Skeletal muscle satellite cell (primary cell): ENCODE data around the gene POU2F3.

Source experiments
- H3K27me3 ChIP-seq: 2 replicates; pipeline ENCODE4 v1.7.0; 2013; ENCODE audit warnings: low read length; ENCODE audit not compliant: control insufficient read depth, insufficient read depth
- H3K36me3 ChIP-seq: 2 replicates; pipeline ENCODE4 v1.7.0; 2013; ENCODE audit warnings: mild to moderate bottlenecking, control low read depth, low read length; ENCODE audit not compliant: insufficient read depth
- H3K4me1 ChIP-seq: 2 replicates; pipeline ENCODE4 v1.7.0; 2013; ENCODE audit warnings: low read length; ENCODE audit not compliant: control insufficient read depth, insufficient read depth
- H3K4me2 ChIP-seq: 2 replicates; pipeline ENCODE4 v1.7.0; 2013; ENCODE audit warnings: mild to moderate bottlenecking, low read length
- H3K4me3 ChIP-seq: 2 replicates; pipeline ENCODE4 v1.7.0; 2013; ENCODE audit warnings: low read length
- H3K9ac ChIP-seq: 2 replicates; pipeline ENCODE4 v1.7.0; 2013; ENCODE audit warnings: mild to moderate bottlenecking, low read depth, low read length, moderate library complexity
- H3K9me3 ChIP-seq: replicated peaks from 2 replicates; pipeline ENCODE4 v1.7.0; 2013; ENCODE audit warnings: mild to moderate bottlenecking, control low read depth, low read length

The POU2F3 gene

DNA sequence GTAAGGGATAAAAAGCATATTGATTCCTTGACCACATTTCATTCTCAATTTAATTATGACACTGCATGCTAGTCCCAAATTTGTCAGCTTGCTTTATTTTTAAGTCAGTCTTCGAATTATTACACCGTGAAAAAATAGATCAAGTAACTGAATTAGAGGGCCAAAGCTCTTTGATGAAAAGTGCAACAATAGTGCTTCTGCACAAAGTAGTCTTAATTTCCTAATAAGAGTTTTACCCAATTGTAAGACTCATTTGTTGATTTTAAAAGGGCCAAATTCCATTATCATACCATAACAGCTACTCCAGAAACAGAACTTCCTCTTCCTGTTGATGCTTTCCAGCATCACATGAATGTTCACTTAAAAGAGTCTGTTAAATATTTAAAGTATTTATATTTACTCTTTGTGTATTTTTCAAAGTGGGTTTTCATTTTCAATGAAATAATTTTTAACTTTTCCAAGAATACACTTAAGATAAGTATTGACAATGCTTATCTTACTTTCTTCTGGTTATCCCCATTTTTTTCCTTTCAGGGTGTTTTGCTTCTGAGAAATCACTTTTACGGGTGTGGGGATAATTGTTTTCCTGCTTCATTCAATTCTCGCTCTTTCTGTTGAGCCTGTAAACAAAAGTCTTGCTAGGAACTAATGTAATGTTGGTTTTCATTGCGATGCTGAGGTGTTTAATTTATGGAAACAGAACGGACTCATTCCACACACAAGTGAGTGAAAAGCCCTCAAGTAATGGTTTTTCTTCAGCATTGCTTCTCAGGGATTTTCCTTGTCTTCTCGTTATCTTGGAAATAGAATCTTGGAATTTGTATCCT is 98.4 kb downstream of the POU2F3 start:
- peak overlapping the region; percentile 96 for H3K4me3 ChIP-seq

DNA sequence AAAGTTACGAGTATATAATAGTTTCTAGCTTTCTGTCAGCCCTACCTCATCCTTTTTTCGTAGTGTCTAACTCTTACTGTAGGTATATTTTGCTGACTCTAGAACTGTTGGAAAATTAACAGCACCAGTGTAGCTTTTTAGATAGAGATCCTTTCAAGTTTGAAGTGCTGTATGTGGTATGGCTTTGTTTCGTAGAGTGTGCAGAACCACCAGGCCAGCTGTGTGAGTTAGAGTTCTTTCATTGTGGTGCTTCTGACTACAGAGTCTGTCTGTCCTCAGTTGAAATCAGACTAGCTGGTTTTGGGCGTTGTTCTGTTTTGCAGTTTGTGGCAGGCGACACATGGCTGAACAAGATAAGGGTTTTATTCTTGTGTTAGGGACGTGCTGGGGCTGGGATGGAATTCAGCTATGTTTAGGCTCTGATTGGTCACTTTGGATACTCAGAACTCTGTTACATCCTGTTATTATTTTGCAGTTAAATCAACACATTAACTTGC is 99.5 kb downstream of the POU2F3 start:
- Histone ChIP-seq H3K9me3 (no peaks in the 10 kb centered on the region), H3K4me2 (peak overlapping the region; percentile 82), H3K4me3 (peak overlapping the region; percentile 96), H3K9ac (peak overlapping the region; percentile 94), H3K27me3 (no peaks in the 10 kb centered on the region), H3K4me1 (peaks cover 38% of the 10 kb centered on the region), H3K36me3 (no peaks in the 10 kb centered on the region)

More for the DNA sequence above, 98.4 kb downstream of the POU2F3 start:
- Histone ChIP-seq H3K9ac (peak overlapping the region; percentile 94), H3K36me3 (no peaks in the 10 kb centered on the region), H3K4me2 (peak overlapping the region; percentile 82), H3K9me3 (no peaks in the 10 kb centered on the region), H3K27me3 (no peaks in the 10 kb centered on the region), H3K4me1 (peaks cover 33% of the 10 kb centered on the region)

DNA sequence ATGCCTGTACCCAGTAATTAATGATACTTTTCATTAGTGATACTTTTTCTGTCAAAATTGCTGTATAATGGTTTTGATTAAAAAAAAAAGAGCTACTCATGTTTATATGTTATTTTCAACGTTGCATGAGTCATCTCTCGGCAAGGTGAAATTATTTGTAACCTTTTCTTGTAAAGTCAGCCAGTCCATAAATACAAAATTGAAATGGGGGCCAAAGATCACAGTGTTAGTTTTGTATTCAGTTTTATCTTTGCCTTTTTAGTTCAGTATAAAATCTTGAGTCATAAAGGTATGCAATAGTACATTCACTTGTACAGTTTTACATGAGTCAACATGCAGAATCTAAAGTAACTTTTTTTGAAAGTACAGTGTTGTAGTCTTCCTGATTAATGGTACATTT is 100.6 kb downstream of the POU2F3 start:
- Histone ChIP-seq H3K4me1 (peaks cover 42% of the 10 kb centered on the region), H3K4me2 (peak overlapping the region; percentile 82), H3K9me3 (no peaks in the 10 kb centered on the region), H3K27me3 (no peaks in the 10 kb centered on the region), H3K36me3 (no peaks in the 10 kb centered on the region), H3K4me3 (peak overlapping the region; percentile 96), H3K9ac (no peak overlapping the region)

DNA sequence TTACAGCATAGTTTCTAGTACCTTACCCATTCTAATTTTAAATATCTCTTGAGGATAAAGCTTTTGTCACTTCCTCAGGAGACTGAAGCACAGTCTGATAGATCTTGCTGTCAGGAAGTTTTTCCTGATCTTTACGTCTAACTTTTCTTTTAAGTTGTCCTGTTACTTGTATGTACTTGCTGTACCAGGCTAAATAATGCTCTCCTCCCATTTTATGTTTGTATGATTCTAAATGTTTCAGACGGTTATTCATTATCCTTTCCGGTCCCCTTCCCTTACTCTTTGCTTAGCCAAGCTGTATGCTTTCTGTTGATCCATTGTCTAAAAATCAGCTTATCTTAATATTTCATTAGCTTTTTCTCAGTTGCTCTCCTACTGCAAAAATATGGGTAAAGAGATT is 102.3 kb downstream of the POU2F3 start:
- Histone ChIP-seq H3K36me3 (no peaks in the 10 kb centered on the region), H3K27me3 (no peaks in the 10 kb centered on the region), H3K9me3 (no peaks in the 10 kb centered on the region), H3K4me2 (no peak overlapping the region), H3K4me1 (peaks cover 52% of the 10 kb centered on the region), H3K4me3 (no peak overlapping the region), H3K9ac (no peak overlapping the region)

DNA sequence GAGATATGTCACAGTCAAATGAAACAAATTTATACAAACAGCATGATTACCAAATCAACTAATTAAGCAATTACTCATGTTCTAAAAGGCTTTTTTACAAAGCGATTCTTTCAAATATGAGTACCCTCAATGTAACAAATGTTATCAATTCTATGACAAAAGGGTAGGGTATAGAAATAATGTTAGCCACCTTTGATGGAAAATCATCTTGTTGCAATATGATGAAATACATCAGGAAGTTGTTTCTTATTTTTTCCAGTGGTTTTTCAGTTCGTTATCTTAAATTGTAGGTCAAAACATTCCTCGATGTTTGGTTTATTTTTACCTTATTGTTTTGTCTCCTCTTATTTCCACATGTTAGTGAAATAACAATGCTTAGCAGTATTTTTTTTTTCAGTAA is 102.7 kb downstream of the POU2F3 start:
- Histone ChIP-seq H3K36me3 (no peaks in the 10 kb centered on the region), H3K4me3 (no peak overlapping the region), H3K4me1 (peaks cover 57% of the 10 kb centered on the region), H3K27me3 (no peaks in the 10 kb centered on the region), H3K9me3 (no peaks in the 10 kb centered on the region), H3K4me2 (no peak overlapping the region), H3K9ac (no peak overlapping the region)

DNA sequence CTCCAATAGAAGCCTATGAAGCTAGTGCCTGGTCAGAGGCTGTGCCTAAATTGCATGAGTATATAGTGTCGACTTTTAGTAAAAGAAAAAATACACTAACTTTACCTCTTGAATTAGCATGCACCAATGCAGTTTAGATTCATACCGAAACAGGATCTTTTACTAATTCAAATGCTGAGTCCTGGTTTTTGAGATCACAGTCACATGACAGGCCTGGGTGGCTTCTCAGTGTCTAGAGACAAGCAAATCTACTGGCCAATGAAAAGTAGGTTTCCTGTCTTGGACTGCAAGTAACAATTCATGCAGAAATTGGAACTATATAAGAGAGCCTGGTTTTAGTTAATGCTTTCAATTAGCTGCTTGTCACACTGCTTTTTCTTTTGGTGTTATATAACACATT is 103.5 kb downstream of the POU2F3 start:
- no peaks in the 10 kb centered on the region for H3K27me3 ChIP-seq

DNA sequence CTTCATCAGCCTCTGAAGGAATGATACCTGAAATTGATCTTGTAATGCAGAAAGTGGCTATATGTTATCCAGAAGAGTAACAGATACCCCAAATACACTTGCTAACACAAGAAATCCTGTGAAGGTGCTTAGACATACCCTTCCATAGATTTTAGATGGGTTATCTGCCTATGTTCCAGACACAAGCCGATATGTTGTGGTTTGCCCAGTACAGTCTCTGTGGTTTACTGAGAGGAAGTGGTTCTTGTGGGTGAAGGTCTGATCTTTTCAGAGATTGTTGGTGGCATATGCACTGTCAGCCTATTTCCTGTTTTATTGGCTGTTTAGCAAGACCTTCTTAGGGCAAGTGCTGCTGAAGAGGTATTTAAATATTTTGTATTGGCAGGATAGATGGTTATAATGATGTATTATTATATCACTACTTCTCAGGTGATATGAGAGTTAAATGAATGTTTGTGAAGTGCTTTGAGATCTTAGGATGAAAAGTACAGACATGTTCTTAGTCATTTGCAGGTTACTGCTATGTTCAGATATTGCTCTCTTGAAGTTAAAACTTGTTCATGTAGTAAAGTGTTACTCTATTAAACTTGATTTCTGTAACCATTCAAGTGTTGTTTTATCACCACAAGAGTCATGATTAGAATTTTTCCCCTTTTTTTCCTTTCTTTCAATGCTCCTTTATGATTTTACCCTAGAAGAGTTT is 104.5 kb downstream of the POU2F3 start:
- Histone ChIP-seq H3K27me3 (no peaks in the 10 kb centered on the region), H3K4me2 (peak overlapping the region; percentile 65), H3K36me3 (no peaks in the 10 kb centered on the region), H3K9ac (no peak overlapping the region), H3K9me3 (no peaks in the 10 kb centered on the region), H3K4me3 (no peak overlapping the region), H3K4me1 (peaks cover 60% of the 10 kb centered on the region)

More for the DNA sequence above, 103.5 kb downstream of the POU2F3 start:
- H3K36me3 ChIP-seq = no peaks in the 10 kb centered on the region
- H3K9me3 ChIP-seq = no peaks in the 10 kb centered on the region
- no peak overlapping the region for H3K4me2 ChIP-seq
- H3K9ac ChIP-seq = no peak overlapping the region
- peaks cover 60% of the 10 kb centered on the region for H3K4me1 ChIP-seq
- H3K4me3 ChIP-seq = no peak overlapping the region

DNA sequence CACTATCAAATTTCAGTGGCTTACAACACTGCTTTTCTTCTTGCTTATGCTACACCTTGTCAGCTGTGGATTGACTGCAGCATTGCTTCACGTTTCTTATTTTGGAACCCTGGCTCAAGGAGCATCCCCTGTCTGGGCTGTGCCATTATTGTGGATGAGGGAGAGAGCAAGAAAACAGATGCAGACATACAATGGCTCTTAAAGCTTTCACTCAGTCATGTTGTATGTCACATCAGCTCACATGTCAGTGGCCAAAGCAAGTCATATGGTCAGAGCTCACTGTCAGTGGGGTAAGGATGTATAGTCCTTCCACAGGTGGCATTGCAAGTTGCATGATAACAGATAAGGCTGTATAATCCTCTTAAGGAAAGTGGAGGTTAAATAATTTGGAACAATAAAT is 106.3 kb downstream of the POU2F3 start:
- peaks cover 44% of the 10 kb centered on the region for H3K4me1 ChIP-seq
- no peaks in the 10 kb centered on the region for H3K36me3 ChIP-seq
- no peak overlapping the region for H3K9ac ChIP-seq
- H3K4me3 ChIP-seq = no peak overlapping the region
- no peaks in the 10 kb centered on the region for H3K9me3 ChIP-seq
- no peak overlapping the region for H3K4me2 ChIP-seq
- H3K27me3 ChIP-seq = no peaks in the 10 kb centered on the region

DNA sequence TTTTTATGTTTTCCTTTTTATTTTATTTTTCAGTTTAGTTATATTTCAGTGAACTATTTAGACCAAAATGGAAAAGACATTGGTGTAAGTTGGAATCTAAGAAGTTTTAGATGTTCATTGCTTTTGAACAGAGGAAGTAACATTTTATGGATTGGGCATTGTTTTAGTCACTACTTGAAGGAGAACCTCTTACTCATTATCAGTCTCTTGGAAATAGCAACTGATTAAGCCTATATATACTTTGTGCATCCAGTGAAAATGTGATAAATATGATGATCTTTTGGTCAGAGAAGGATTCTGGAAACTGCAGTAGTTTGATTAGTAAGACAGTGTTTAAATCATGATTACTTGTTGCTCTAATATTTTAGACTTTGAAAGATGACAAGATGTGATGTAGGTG is 110.7 kb downstream of the POU2F3 start:
- Histone ChIP-seq H3K27me3 (no peaks in the 10 kb centered on the region), H3K9me3 (no peaks in the 10 kb centered on the region), H3K4me3 (no peak overlapping the region), H3K4me1 (peaks cover 20% of the 10 kb centered on the region), H3K9ac (no peak overlapping the region), H3K36me3 (no peaks in the 10 kb centered on the region), H3K4me2 (no peak overlapping the region)

DNA sequence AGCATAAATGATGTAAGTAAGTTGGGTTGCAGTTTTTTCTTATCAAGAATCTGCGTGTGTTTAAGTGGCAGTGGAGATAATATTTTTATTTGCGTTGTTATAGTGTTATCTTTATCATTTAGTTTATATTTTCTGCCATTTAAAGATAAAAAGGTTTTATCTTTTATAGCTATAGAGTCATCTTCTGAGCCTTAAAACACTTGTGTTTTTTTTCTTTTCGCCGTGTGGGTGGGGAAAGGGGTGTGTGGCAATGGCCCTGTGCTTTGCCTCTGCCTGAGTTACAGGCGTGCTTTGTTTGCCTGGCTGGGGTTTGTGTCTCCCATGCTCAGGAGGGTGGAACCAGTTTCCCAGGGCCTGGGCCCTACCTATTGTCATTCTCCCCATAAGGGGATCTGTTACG is 112.5 kb downstream of the POU2F3 start:
- Histone ChIP-seq H3K27me3 (no peaks in the 10 kb centered on the region), H3K4me2 (no peak overlapping the region), H3K4me1 (peaks cover 6% of the 10 kb centered on the region), H3K9me3 (no peaks in the 10 kb centered on the region), H3K36me3 (no peaks in the 10 kb centered on the region), H3K4me3 (no peak overlapping the region), H3K9ac (no peak overlapping the region)

DNA sequence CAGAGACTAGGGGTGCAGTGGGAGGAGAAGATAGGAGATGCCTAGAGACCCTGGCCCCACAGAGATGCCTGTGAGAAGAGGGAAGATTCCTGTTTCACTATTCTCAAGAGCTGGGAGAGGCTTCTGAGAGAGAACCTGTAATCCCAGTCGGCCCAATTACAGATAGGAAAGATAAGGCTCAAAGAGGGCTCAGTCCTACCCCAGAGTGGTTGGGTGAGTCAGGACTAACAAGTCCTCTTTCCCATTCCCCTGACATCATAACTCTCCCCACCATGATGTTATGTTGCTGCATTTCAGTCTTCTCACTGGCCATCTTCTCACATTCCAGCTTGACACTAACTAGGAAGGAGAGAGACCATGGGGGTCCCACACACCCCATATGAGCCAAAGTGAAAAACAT is 114.1 kb downstream of the POU2F3 start:
- Histone ChIP-seq H3K9me3 (no peaks in the 10 kb centered on the region), H3K4me2 (no peak overlapping the region), H3K36me3 (peaks cover 3% of the 10 kb centered on the region), H3K4me3 (no peak overlapping the region), H3K9ac (no peak overlapping the region), H3K27me3 (no peaks in the 10 kb centered on the region), H3K4me1 (no peaks in the 10 kb centered on the region)
